Nephron (organoid): ENCODE data around the gene FILIP1.
A peak's percentile ranks its signal among the peaks of the same experiment; 100 is the strongest.

Source experiments
- H3K27ac Mint-ChIP-seq, 3 experiments: 2 replicates each; pipeline ENCODE4 v1.8.0; 2020; ENCODE audit warnings: mixed read lengths in 3 of 3, mild to moderate bottlenecking in 2 of 3, moderate library complexity in 1 of 3
- H3K27me3 Mint-ChIP-seq: 2 replicates; pipeline ENCODE4 v1.8.0; 2021; ENCODE audit warnings: low read depth, mild to moderate bottlenecking, moderate library complexity, mixed read lengths
- H3K36me3 Mint-ChIP-seq: 2 replicates; pipeline ENCODE4 v1.8.0; 2020; ENCODE audit warnings: low read depth, mixed read lengths
- H3K4me1 Mint-ChIP-seq: 2 replicates; pipeline ENCODE4 v1.8.0; 2020; ENCODE audit warnings: mixed read lengths
- H3K4me3 Mint-ChIP-seq, 3 experiments: 2 replicates each; pipeline ENCODE4 v1.8.0; 2020; ENCODE audit warnings: mild to moderate bottlenecking in 3 of 3, mixed read lengths in 3 of 3, moderate library complexity in 2 of 3
- H3K9me3 Mint-ChIP-seq: 2 replicates; pipeline ENCODE4 v1.8.0; 2020; ENCODE audit warnings: mixed read lengths
- CTCF ChIP-seq, 3 experiments: fragments of 200-600 bp; sonication (generic); IDR thresholded peaks; one replicate each; pipeline ENCODE4 v1.5.0; 2021; ENCODE audit warnings: antibody characterized with exemption in 3 of 3; ENCODE audit not compliant: unreplicated experiment in 3 of 3

FILIP1 gene

DNA sequence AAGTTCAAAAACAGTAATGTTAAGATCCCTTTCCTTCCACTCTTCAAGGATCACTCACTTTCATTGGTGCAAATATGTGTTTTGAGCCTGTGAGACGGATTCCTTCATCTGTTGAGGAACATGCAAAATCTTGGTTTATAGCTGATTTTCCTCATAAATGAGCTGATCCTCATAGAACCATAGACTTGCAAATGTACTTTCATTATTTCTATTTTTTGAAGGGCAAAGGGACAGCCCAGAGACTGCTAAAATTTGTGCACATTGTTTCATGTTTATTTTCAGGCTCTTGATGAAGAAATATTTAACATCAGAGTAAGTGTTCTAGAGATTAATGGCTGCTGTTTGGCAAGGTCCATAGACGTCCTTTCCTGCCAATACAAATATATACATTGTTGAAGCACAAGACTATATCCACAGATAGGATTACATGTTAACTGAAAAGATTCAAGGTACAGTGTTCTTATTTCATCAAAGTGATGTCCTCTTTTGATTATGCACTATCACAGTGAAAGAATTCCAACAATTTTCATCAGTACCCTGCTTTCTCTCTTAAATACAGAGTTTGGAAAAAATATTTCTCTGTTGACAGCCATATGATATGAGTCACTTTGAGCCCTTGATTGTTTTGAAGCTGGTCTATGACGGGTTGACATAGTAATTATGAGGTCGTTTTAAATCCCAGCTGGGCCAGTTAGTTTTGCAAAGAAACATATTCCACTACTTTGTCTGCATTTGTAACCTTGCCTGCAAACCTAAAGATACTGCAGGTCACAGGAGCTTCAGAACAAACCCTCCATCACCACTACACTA lies 95.7 kb downstream of the FILIP1 start:
- no peaks in the 10 kb centered on the region for H3K36me3 Mint-ChIP-seq
- H3K4me1 Mint-ChIP-seq, result peaks cover 31% of the 10 kb centered on the region
- H3K9me3 Mint-ChIP-seq, result no peaks in the 10 kb centered on the region
- no peaks in the 10 kb centered on the region for H3K27me3 Mint-ChIP-seq
- H3K27ac Mint-ChIP-seq, result peak overlapping the region; percentile 39 to 84 (median 72)
- TF ChIP-seq CTCF (IDR thresholded peaks at IDR 0.05; ENCODE audit: unreplicated experiment in 3 of 3), result no peak
- H3K4me3 Mint-ChIP-seq, result peak overlapping the region in 1 of 3 experiments; percentile 11

- H3K4me3 Mint-ChIP-seq, result no peak overlapping the region
Observed at GRCh38 chr6:75397171-75397570, 96.4 kb downstream of the FILIP1 start.

DNA sequence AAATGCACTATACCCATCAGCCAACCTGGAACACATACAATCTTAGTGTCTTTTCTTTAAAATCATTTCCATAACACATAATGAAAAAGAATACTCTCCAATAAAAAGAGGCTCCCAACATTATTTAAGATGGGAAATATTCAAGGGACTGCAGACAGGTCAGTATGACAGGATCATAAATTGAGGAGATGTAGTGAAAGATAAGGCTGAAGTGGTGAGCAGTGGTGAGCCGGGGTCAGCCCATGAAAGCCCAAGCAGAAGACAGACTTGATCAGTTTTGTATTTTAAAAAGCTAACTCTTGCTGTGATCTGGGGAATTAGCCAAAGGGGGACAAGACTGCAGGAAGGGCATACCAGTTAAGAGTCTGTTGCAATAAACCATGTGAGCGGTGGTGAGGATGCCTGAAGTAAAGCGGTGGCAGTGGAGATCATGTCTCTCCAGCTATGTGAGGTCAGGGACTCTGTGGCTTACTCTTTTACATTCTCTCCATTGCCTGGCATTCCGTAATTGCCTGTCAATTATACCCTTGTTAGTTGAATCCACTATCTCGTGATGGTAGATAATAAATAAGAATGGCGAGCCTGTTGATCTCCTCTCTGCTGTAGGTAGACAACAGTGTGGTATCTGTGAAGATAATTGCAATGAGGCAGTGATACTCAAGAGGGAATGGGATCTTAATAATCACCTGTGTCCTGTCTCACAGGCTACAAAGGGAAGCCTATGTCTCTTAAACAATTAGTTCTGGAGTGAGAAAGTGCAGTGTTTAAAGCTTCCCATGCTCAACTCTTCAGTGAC lies 97.4 kb downstream of the FILIP1 start:
- Mint-ChIP-seq H3K4me3 (no peak overlapping the region), H3K9me3 (no peaks in the 10 kb centered on the region), H3K36me3 (no peaks in the 10 kb centered on the region), H3K4me1 (peaks cover 31% of the 10 kb centered on the region), H3K27me3 (no peaks in the 10 kb centered on the region), H3K27ac (peak overlapping the region; percentile 12 to 34 (median 18))
- no peak for TF ChIP-seq CTCF (IDR thresholded peaks at IDR 0.05; ENCODE audit: unreplicated experiment in 3 of 3)

More at GRCh38 chr6:75397171-75397570, 96.4 kb downstream of the FILIP1 start:
- H3K27me3 Mint-ChIP-seq, result no peaks in the 10 kb centered on the region
- no peaks in the 10 kb centered on the region for H3K36me3 Mint-ChIP-seq
- no peak for TF ChIP-seq CTCF (IDR thresholded peaks at IDR 0.05; ENCODE audit: unreplicated experiment in 3 of 3)
- H3K4me1 Mint-ChIP-seq, result peaks cover 31% of the 10 kb centered on the region
- no peaks in the 10 kb centered on the region for H3K9me3 Mint-ChIP-seq
- H3K27ac Mint-ChIP-seq, result peak overlapping the region in 1 of 3 experiments; percentile 84

- H3K4me1 Mint-ChIP-seq, result peaks cover 26% of the 10 kb centered on the region
- no peak overlapping the region for H3K4me3 Mint-ChIP-seq
Observed at GRCh38 chr6:75393806-75394205, 99.8 kb downstream of the FILIP1 start.

DNA sequence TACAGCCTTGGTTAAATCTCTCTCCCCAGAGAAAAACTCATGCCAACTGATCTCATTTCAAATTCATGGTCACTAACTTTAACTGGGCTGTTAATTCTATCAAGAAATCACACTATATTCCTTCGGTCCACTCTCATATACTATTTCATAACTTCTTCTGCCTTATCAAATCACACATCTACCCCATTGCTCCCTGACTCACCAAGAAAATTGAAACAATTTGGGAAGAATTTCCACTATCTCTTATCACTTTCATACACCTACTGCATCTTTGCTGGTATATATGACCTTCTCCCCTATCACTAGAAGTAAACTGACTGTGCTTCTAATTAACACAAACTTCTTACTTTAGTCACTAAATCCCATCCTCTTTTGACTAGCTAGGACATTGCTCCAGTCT lies 102.3 kb downstream of the FILIP1 start:
- Mint-ChIP-seq H3K27ac (no peak overlapping the region), H3K36me3 (no peaks in the 10 kb centered on the region), H3K9me3 (peaks cover 8% of the 10 kb centered on the region), H3K4me3 (no peak overlapping the region), H3K27me3 (no peaks in the 10 kb centered on the region), H3K4me1 (peaks cover 8% of the 10 kb centered on the region)
- TF ChIP-seq CTCF (IDR thresholded peaks at IDR 0.05; ENCODE audit: unreplicated experiment in 3 of 3), result no peak

More at GRCh38 chr6:75393806-75394205, 99.8 kb downstream of the FILIP1 start:
- TF ChIP-seq CTCF (IDR thresholded peaks at IDR 0.05; ENCODE audit: unreplicated experiment in 3 of 3), result no peak
- H3K36me3 Mint-ChIP-seq, result no peaks in the 10 kb centered on the region
- no peak overlapping the region for H3K27ac Mint-ChIP-seq
- peaks cover 5% of the 10 kb centered on the region for H3K9me3 Mint-ChIP-seq
- no peaks in the 10 kb centered on the region for H3K27me3 Mint-ChIP-seq
